Upper lobe of left lung (tissue), 4 donors: ENCODE results near the gene TMEM141.

Experiments
- CTCF ChIP-seq, 6 experiments: fragments of 450-650 bp in 4 of 6; fragments of 200-600 bp in 2 of 6; sonication (generic) in 2 of 6; IDR thresholded peaks; one replicate each; pipeline ENCODE4 v1.5.1; 2016 to 2019; ENCODE audit warnings: antibody characterized with exemption in 6 of 6
- EP300 ChIP-seq, 4 donors: sonication (generic); formaldehyde crosslinking; IDR thresholded peaks; one replicate each; pipeline ENCODE4 v1.5.1; 2017; ENCODE audit warnings: antibody characterized with exemption in 4 of 4, control low read depth in 2 of 4
- POLR2A ChIP-seq, 4 donors: fragments of 450-650 bp; IDR thresholded peaks; one replicate each; pipeline ENCODE4 v1.5.1; 2016 to 2017; ENCODE audit warnings: antibody characterized with exemption in 4 of 4, mild to moderate bottlenecking in 2 of 4

DNA sequence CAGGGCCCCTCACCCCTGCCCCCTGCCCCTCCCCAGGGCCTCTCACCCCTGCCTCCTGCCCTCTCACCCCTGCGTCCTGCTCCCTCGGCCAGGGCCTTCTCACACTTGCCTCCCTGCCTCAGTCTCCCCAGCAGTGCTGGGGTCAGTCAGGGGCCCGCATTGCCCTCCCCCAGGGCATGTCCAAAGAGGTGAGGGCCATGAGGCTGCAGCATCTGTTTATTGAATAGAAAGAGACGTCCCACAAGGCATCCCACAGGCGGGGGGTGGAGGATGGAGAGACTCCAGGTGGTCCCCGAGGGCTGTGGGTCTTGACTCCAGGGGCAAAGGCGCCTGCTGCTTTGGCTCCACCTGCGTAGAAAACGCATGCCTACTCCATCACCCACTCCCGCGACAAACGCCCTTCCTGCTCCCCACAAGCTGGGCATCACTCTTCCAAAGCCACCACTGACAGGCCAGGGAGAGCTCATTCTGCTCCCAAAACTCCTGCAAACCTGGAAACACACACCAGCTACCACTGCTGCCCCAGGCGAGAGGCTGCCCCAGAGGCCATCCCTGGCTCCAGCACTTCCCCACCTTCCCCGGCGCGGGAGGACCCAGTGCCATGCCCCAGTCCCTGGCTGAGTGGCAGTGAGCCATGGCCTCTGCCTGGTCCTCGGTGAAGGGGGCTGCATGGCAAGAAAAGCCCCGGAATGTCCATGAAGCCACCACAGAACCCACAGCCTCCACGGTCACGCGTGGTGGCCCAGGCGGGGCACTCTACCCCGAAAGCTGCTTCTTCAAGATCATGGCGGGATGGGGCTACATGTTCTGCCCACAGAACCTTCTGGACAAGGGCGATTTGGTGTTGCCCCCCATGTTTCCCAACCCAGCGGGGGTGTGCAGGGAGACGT, 31.5 kb upstream of the TMEM141 start:
- TF ChIP-seq CTCF (IDR thresholded peaks at IDR 0.05) (no peak), POLR2A (IDR thresholded peaks at IDR 0.05) (no peak), EP300 (IDR thresholded peaks at IDR 0.05) (no peak)
